Measurements from ENCODE around the gene PTCH1. TPM values are rescaled to one million over a fixed set of nuclear protein-coding genes. Genes with fewer than 3 reads are reported as not detected.

PTCH1 gene
- total and polyA plus RNA-seq, 8 donors, result 19.7 to 104 (median 84.1) TPM

DNA sequence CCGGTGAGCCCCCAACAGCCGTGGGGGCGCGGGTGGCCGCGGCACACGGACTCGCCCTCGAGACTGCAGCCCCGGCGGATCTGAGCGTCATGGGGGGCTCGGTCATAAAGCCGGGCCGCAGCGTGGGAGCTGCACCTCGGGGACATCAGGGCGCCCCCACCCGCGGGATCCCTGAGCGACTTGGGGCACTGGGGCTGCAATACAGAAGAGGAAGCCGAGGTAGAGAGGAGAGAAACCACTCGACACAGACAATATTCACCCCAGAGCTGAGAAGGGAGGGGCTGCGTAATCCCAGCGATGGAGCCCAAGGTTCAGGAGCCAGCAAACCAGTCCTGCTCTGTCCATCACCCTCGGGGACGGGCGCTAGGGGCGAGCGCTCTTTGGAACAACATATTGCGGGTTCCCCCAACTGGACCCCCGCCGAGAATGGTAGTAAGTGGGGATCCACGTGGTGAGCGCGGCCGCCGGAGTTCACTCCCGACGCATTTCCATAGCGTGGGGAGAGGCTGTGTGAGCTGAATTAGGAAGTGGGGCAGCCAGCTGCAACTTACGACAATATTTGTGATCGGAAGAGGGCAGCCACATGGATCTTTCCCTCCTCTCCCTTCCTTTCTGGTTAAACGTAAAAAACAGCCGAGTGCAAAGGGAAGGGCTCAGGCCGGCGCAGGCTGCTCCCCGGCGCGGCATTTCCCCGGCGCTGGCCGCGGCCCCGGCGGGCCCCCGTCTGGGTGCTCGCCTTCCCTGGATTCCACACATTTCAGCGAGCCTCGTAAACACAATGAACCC is 9.9 kb downstream of the PTCH1 start:
- Histone ChIP-seq H3K27me3 (peaks cover 3 to 80% of the 10 kb centered on the region in 2 donors), H3K36me3 (no peaks in the 10 kb centered on the region), H3K27ac (peak overlapping the region; percentile 82 to 86), H3K9me3 (no peaks in the 10 kb centered on the region), H3K4me1 (peaks cover 5 to 55% of the 10 kb centered on the region in 2 donors), H3K4me3 (peak overlapping the region; percentile 55 to 63)
- ATAC-seq (peak; percentile 28), DNase-seq (peak in 2 of 4 donors; percentile 59 to 78)
- intact Hi-C loops (cut with DNase I), result loop anchor here in 1 of 2 donors (10.0 kb wide), 1 partner anchor 192 kb away; the partner anchor contains the start of gene FANCC
- TF ChIP-seq CTCF (IDR thresholded peaks at IDR 0.05), result no peak

GRCh38 chr9:95506428-95506677 is 10.4 kb downstream of the PTCH1 start:
- DNase-seq, result no peak

GRCh38 chr9:95505717-95506427 is 10.9 kb downstream of the PTCH1 start:
- H3K36me3 ChIP-seq, result no peaks in the 10 kb centered on the region
- no peak for TF ChIP-seq CTCF (IDR thresholded peaks at IDR 0.05)
- H3K27ac ChIP-seq, result peak overlapping the region; percentile 82 to 86
- peaks cover 5 to 49% of the 10 kb centered on the region in 2 donors for H3K4me1 ChIP-seq
- intact Hi-C loops (cut with DNase I), result loop anchor here in 1 of 2 donors (10.0 kb wide), 1 partner anchor 191 kb away; the partner anchor contains the start of gene FANCC
- H3K27me3 ChIP-seq, result peaks cover 3 to 70% of the 10 kb centered on the region in 2 donors
- H3K4me3 ChIP-seq, result peak overlapping the region; percentile 55 to 63
- DNase-seq (peak in 3 of 4 donors; percentile 79 to 89 (median 85)), ATAC-seq (peak; percentile 2)
- H3K9me3 ChIP-seq, result no peaks in the 10 kb centered on the region

More at GRCh38 chr9:95506428-95506677, 10.4 kb downstream of the PTCH1 start:
- H3K4me1 ChIP-seq, result peaks cover 5 to 50% of the 10 kb centered on the region in 2 donors
- ATAC-seq, result no peak
- peak overlapping the region; percentile 55 to 63 for H3K4me3 ChIP-seq
- H3K27ac ChIP-seq, result peak overlapping the region; percentile 82 to 86
- H3K27me3 ChIP-seq, result peaks cover 3 to 75% of the 10 kb centered on the region in 2 donors
- no peaks in the 10 kb centered on the region for H3K36me3 ChIP-seq
- TF ChIP-seq CTCF (IDR thresholded peaks at IDR 0.05), result no peak
- no peaks in the 10 kb centered on the region for H3K9me3 ChIP-seq
- intact Hi-C loops (cut with DNase I), result loop anchor here in 1 of 2 donors (10.0 kb wide), 1 partner anchor 192 kb away; the partner anchor contains the start of gene FANCC

DNA sequence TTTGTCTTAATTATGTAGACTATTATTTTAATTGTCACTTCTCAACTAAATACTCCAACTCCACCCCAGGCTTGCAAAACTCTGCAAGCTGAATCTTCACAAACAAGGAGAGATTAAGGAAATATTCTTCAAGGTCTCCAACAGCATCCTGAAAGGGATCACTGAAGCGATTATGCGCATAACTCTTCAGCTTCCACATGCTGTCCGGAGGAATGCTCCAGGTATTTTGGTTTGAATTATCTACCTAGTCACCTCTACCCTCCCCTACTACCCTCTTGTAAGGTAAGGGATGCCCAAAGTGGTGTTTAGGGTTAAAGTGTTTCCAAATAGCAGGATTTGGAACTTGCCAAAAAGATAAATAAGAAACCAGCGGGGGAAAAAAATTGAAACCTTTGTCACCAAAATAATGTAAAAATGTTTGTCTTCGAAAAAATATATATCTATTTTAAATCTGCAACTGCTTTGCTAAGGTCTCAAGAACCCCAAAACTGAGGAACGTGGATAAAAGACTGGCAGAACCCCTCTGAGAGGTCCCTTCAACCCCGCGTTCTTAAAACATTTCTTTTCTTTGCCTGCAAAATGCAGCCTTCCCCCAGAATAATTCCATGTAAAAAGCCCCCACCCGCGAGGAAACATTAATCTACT is 11.6 kb downstream of the PTCH1 start:
- Histone ChIP-seq H3K4me3 (peak overlapping the region; percentile 15 to 28), H3K27me3 (peaks cover 3 to 63% of the 10 kb centered on the region in 2 donors), H3K27ac (no peak overlapping the region), H3K9me3 (no peaks in the 10 kb centered on the region), H3K4me1 (peaks cover 5 to 42% of the 10 kb centered on the region in 2 donors), H3K36me3 (no peaks in the 10 kb centered on the region)
- ATAC-seq (no peak), DNase-seq (no peak)
- TF ChIP-seq CTCF (IDR thresholded peaks at IDR 0.05), result no peak
- intact Hi-C loops (cut with DNase I), result loop anchor here in 1 of 2 donors (10.0 kb wide), 1 partner anchor 190 kb away; the partner anchor contains the start of gene FANCC
